NOMO-1 treated with DMSO at 0.1 percent for 48 hours (cell line): ENCODE measurements around the gene MYO10.

Experiments
- DNase-seq: peaks from one replicate; lab custom pipeline; 2025; ENCODE audit not compliant: unreplicated experiment; lab: John Stamatoyannopoulos, UW

MYO10 gene

DNA sequence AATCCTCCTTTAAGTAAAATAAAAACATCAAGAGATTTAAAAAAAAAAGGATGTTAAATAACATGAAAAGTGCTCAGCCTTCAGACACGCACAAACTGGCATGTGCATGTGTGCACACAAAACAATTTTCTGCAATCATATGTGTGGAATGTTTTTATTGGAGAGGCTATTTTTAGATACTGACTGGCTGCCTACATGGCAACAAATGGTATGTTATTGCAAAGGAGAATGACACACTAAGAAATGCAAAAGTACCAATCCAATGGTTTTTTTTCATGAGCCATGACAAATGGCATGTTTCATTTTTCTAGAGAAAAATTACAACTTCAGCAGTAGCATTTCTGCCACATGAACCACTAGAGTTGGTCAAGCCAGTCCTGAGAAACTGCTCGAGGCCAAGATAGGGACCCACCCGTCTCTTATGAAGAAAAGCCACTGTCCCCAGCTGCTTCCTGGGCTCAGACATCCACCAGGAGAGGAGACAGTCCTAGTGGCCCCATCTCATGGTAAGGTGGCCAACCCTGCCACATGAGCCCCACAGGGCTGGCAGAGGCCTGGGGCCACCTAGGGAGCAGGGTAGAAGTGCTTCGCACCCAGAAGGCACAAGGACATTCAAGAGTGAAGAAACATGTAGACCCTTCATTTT, 116.4 kb downstream of the MYO10 start:
- DNase-seq: no peak

DNA sequence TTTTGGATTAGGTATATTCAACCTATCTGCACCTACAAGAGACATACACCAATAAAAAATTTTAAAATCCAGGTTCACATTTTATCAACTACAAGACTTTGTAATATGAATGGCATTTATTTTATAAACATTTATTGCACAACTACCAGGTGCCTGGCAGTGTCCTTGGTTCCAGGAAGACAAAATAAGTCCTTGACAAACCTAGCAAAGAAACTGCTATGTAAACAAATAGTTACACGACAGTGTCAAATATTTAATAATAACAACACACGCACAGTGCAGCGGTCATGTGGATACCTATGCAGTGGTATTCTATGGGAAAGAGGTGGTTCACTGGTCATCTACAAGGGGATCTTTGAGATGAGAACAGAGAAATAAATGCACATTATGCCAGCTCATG, 120.7 kb downstream of the MYO10 start:
- DNase-seq: no peak

DNA sequence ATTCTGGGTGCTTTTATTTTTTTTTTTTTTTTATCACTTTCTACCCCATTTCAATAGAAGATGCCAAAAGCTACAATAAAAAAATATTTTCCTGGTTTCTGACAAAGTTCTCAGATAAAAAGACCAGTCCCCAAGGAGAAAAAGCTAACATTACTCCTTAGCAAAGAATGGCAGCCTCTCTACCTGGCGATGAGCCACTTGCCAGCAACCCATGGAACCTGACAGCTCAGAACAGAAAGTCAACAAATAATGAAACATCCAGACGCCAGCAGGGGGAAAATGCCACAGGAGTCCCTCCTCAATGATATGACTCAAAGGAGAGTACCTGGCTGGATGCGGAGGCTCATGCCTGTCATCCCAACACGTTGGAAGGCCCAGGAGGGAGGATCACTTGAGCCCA, 123.2 kb downstream of the MYO10 start:
- no peak for DNase-seq

GRCh38 chr5:16812448-16812847, 123.6 kb downstream of the MYO10 start:
- DNase-seq: no peak

DNA sequence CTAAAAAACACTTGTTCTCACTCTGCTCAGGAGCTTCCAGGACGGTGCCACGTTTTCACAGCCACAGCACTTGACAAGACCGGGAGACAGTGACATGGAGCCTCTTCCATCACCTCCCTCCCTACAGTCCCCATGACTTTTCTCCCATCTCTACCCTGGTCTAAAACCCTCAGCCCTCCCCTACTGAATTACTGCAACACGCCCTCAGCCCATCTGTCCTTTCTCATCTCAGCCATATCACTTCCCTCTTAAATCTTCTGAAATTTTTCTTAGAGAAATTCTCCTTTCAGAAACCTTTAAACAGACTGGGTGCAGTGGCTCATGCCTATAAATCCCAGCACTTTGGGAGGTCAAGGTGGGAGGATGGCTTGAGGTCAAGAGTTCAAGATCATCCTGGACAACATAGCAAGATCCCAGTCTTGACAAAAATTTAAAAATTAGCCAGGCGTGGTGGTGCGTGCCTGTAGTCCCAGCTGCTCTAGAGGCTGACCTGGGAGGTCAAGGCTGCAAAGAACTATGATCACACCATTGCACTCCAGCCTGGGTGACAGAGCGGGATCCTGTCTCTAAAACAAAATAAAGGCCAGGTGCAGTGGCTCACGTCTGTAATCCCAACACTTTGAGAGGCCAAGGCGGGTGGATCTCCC, 125.8 kb downstream of the MYO10 start:
- no peak for DNase-seq

GRCh38 chr5:16809395-16810207, 126.5 kb downstream of the MYO10 start:
- no peak for DNase-seq

DNA sequence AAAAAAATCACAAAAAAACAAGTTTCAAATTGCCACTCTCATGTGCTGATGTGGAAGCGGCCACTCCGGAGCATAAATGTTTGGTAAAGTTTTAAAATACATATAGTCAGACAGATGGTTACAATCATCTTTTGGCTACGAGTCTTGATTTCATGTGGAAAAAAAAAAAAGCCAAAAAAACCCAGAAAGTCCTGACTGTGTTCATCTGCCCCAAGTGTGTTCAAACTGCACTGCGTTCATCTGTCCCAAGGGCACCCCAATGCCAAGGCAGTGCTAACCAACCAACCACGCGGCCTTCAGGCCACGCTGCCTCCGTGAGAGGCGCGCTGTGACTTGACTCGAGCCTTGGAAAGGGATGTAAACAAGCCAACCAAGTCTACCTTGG, 127.1 kb downstream of the MYO10 start:
- DNase-seq: no peak

GRCh38 chr5:16808021-16808420, 128.1 kb downstream of the MYO10 start:
- DNase-seq: no peak

DNA sequence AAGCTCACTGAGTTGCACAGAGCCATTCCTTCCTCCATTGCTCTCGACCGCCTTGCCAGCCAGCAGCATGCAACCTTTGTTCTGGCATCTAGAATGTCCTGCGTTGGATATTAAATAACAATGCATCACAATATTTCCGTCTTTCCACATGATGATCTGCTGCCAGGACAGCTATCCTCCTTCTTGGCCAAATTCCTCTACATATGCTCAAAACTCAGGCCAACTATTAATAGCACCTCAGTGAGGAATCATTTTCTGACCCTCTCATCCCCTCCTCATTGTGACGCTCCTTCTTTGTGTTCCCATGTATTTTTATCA, 128.6 kb downstream of the MYO10 start:
- no peak for DNase-seq

GRCh38 chr5:16806711-16807546, 129.2 kb downstream of the MYO10 start:
- DNase-seq: no peak

DNA sequence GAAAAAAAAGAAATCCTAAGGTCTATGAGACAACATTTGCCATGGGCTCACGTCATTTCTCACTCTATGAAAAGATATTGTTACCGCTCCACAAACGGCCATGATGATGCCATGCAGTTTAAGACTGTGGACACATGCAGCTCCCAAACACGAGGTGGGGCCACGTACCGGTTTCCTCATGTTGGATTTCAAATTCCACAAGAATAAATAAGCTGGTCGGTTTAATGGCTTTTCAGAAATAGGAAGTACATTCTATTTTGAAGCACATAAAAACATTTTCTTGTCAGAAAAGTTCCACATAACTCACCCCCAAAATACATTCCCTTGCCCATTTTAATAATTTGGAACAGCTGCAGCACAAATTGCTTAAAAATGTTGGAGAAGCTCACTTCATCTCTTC, 130.6 kb downstream of the MYO10 start:
- no peak for DNase-seq

GRCh38 chr5:16803831-16804230, 132.3 kb downstream of the MYO10 start:
- no peak for DNase-seq

DNA sequence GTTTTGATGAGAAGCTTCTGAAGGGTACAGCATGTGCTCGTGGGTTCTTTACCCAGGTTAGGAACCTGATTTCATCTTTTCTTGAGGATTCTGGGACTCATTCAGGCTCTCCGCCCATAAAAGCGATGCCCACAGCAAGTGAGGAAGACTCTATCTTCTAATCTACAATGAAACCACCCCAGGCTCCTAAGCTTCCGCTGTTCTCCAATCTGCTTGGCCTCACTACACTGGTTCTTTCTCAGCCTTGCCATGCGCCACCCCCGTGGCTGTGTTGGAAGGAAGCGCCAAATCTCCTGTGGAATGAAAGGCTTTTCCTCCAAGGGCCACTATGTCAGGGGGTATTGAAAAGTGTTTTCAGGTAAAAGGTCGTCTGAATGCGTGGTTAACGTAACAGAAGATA, 135.6 kb downstream of the MYO10 start:
- no peak for DNase-seq

- no peak for DNase-seq
These were observed 136.3 kb downstream of the MYO10 start for GRCh38 chr5:16799796-16800195.

GRCh38 chr5:16797951-16798350, 138.1 kb downstream of the MYO10 start:
- no peak for DNase-seq

DNA sequence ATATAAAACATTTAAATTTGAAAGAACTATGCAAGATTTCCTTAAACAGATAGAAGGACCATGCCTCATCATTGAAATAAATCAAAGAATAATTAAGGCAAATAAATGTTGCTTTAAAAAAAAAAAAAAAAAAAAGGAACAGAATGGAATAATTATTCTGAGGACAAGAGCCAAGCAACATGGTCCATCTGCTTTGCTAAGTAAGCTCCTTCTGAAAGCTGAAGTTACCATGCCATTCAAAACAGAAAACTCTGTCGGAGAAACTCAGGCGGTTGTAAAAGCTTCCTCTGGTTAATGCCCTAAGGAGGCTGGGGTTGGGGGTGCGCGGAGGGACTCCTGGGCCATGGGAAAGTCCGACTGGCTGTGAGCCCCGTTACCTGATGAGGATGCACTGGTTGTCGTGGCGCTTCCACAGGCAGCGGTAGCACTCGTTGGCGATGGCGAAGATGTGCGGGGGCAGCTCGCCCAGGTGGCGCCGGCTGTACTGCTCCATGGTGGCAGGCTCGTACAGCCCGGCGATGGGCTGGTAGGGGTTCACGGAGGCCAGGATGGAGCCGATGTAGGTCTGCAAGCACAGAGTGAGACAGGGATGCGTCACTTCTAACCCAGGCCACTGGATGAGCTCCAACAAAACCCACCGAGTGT, 141.7 kb downstream of the MYO10 start:
- DNase-seq: no peak

DNA sequence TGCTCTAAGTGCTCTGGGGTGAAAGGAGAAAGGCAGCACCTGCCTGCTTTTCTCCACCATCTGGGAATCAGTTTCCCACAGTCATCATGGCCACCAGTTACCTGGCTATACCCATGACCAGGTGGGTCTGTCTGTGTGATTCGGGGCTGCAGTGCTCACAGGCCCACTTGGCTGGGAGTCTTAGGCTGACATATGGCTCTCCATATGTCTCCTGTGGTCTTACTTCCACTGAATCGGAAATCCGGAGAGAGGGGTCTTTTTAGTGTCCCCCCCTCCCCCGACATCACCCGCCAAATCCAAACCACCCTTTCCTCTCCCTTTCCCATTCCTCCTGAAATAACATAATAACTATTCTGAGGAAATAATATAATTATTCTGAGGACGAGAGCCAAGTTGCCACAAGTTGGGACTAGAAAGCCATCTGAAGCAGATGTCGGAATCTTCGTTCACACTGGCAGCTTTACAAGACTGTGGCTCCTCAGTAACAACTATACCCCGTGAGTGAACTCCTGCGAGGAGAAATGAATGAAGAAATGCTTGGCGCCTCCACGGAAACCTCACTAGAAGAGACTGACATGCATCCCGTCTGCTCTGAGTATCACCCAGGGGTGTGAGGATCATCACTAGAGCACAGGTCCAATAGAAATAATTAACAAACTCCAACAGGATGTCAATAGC, 143.4 kb downstream of the MYO10 start:
- DNase-seq: no peak

- no peak for DNase-seq
These were observed 144.0 kb downstream of the MYO10 start for GRCh38 chr5:16791904-16792597.

DNA sequence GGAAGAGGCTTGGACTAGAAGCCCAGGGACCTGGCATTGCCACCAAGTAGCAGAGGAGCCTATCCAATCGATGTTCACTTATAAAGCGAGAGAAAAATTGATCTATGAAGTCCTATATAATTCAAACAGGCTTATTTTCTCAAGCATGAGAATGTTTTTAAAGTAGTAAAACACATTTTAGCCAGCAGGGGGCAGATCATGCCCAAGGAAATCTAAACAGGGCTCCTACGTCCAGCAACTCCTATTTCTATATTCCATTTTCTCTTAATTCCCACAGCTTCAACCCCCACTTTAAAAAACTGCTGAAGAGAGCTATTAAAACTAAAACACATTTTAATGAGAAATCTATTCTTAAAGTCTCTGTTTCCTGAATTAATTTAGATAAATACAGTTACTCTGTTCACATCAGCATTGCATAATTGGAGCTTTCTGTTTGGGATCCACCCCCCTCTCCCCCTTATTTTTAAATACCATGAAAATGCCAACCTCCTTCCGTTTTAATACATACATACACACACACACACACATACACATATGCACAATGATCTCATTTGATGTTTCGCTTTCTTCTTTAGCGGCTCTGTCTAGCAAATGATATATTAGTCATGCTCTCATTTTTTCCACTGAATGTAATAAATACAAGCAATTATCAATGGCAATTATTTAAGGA, 144.9 kb downstream of the MYO10 start:
- DNase-seq: peak; percentile 52
